SIG-M5 treated with dmso at 0.1 percent for 504 hours (cell line): Measurements from ENCODE around the gene AK9.

ENCODE experiments used
- DNase-seq: peaks from one replicate; lab custom pipeline; 2025; ENCODE audit not compliant: unreplicated experiment; lab: John Stamatoyannopoulos, UW

AK9 gene

DNA sequence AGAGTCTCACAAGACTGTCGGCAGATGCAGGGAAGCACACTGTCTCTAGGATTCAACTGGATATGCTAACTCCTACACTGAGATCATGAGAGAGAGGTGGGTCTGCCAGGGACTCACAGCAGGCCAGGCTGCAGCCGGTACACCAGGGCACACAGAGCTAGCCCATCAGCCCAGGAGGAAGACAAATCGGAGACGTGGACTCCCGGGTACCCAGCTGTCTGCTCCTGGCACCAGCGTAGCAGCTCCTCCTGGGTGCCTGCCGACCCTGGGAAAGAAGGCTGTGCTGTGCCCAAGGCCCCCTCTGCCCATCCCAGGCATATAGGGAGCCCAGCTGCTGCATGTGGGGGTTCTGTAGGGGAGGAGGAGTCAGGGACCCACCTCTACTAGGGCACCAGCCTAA lies 242.4 kb downstream of the AK9 start:
- no peak for DNase-seq

DNA sequence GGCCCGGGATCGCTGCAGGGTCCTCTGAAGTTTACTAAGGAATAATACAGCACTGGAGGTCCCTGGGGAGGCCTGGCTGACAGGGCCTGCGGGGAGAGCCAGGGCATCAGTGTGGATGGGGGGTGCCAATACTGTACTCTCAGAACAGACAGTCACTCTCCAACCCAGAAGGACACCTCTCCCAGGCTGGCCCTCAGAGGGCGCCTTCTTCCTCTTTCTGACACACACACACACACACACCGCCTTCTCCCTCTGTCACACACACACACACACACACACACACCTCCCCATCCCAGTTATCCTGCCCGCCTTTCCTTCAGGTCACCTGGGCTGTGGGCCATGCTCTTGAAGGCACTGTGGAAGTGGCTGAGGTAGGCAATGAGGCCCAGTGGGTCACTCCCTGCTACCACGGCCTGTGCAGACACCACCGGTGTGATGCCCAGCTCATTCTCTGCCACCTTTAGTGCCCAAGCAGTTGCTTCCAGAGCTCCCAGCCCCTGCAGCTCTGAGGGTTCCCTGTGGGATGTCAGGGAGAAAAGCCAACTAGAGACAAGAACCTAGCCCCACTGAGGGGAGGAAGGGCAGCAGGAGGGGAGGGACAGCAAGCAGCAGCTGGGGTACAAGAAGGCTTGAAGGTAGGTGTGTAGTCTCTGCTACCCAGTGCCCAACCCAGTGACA lies 243.0 kb downstream of the AK9 start:
- DNase-seq: no peak

DNA sequence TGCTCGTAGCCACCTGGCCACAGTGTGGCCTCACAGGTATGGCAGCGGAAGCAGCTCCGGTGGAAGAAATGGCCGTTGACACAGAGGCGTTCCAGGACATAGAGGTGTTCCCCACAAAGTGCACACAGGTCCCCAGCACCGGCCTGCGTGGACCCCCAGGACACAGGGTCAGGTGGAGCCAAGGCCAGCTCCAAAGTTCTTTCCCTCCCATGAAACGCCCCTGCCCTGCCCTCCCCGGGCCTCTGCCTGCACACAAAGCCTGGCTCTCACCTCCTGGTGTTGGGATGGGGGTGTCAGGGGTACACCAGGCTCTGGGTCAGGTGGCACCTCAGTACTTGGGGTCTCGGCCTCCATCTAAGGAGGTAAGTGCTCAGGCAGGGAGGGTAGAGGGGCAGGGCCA lies 243.9 kb downstream of the AK9 start:
- no peak for DNase-seq

DNA sequence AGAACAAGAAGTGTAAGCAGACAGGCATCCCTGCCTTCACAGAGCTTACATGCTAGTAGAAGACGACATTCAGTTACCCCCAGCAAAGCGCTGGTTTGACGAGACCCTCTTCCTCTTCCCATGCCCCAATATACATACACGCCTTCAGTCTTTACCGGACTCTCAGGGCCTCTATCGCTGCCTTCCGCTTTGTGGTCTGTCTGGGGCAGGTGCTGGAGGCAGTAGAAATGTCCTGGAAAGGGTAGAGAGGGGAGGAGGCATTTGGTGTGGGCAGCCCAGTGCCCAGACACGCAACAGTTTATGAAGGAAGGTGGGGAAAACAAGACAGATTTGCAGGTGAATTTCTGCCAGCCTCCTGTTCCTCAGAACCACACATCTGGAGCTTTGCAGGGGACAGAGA lies 244.5 kb downstream of the AK9 start:
- DNase-seq: no peak

DNA sequence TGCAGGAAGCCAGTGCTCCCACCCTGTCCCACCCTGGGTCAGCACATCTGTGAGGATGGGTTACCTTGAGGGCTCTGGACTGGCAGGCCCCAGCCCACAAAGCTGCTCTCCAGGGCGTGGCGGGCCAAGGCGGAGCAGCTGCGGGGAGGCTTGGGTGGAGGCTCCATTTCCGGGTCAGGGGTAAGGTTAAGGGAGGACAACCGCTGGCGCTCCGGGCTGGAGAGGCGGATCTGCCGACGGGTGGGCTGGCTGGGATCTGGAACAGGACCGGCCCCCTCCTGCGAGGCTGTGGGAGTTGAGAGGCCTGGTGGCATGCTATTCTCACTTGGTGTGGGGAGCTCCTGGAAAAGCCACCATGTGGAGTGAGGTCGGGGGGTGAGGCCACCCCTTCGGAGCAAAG lies 244.9 kb downstream of the AK9 start:
- no peak for DNase-seq

DNA sequence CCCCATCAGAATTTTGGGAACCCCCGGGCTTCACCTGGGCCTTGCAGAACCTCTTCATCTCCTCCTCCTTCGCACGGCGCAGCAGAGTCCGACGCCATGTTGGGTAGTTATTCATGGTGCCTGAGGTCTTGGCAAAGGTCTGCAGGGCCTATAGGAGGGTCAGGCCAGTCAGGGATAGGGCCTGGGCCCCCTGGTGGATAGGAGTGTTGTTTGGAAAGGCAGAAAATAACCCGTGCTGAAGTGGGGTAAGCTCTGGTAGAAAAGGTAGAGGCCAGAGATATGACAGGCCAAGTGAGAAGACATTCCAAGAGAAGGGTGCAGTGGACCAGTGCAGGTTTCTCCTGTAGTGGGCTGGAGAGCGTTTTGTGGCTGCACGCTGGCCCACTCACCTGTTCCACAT lies 245.6 kb downstream of the AK9 start:
- no peak for DNase-seq

DNA sequence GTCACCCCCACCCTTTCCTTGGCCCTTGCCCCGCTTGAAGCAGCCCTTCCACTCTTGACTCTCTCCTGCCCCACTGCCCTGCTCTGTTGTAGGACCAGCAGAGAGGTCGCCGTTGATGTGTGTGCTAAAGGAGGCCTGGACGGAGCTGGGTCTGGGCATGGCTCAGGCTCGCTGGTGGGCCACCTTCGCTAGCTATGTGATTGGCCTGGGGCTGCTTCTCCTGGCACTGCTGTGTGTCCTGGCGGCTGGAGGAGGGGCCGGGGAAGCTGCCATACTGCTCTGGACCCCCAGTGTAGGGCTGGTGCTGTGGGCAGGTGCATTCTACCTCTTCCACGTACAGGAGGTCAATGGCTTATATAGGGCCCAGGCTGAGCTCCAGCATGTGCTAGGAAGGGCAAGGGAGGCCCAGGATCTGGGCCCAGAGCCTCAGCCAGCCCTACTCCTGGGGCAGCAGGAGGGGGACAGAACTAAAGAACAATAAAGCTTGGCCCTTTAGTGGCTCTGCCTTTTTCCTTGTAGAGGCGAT lies 247.5 kb downstream of the AK9 start:
- DNase-seq: no peak
